Measurements from ENCODE around the gene DCHS1. TPM values are rescaled to one million over a fixed set of nuclear protein-coding genes. Genes with fewer than 3 reads are reported as not detected.

Gene DCHS1
- total RNA-seq, 2 donors from 2014 or later: 11.2 to 17.4 TPM

GRCh38 chr11:6611963-6612212 is 43.7 kb downstream of the DCHS1 start:
- TF ChIP-seq POLR2A (IDR thresholded peaks at IDR 0.05): no peak
- no peak for TF ChIP-seq POLR2AphosphoS5 (IDR thresholded peaks at IDR 0.05)
- TF ChIP-seq CTCF (IDR thresholded peaks at IDR 0.05): no peak
- 2% methylated on average over 29 of the region's 36 CpGs for WGBS
- intact Hi-C loops (cut with DNase I): loop anchor here (5.0 kb wide), 1 partner anchor 70 kb away; the partner anchor contains the start of gene MRPL17
- no peak for DNase-seq (ENCODE audit: low spot score)
- no peaks in the 10 kb centered on the region for H3K9me3 ChIP-seq
- peaks cover 5 to 32% of the 10 kb centered on the region in 2 donors for H3K36me3 ChIP-seq
- H3K4me1 ChIP-seq (replicated peaks): peaks cover 15% of the 10 kb centered on the region
- H3K27me3 ChIP-seq (replicated peaks; ENCODE audit: insufficient read depth): no peaks in the 10 kb centered on the region
- H3K4me3 ChIP-seq: peak overlapping the region; percentile 74 to 91
- peak overlapping the region; percentile 98 for H3K27ac ChIP-seq

GRCh38 chr11:6611092-6611962 is 44.3 kb downstream of the DCHS1 start:
- Histone ChIP-seq H3K27me3 (replicated peaks; ENCODE audit: insufficient read depth) (no peaks in the 10 kb centered on the region), H3K4me3 (peak overlapping the region; percentile 74 to 91), H3K27ac (peak overlapping the region; percentile 98), H3K36me3 (peaks cover 5 to 32% of the 10 kb centered on the region in 2 donors), H3K9me3 (no peaks in the 10 kb centered on the region), H3K4me1 (replicated peaks) (peaks cover 17% of the 10 kb centered on the region)
- 12% methylated on average over 38 of the region's 39 CpGs for WGBS
- no peak for DNase-seq (ENCODE audit: low spot score)
- intact Hi-C loops (cut with DNase I): loop anchor here (5.0 kb wide), 1 partner anchor 71 kb away; the partner anchor contains the start of gene MRPL17
- TF ChIP-seq CTCF (IDR thresholded peaks at IDR 0.05) (no peak), POLR2AphosphoS5 (IDR thresholded peaks at IDR 0.05) (peak; percentile 19), POLR2A (IDR thresholded peaks at IDR 0.05) (no peak)

GRCh38 chr11:6610591-6610990 is 45.0 kb downstream of the DCHS1 start:
- no peak overlapping the region for H3K4me3 ChIP-seq
- WGBS: 81% methylated on average over 6 of the region's 6 CpGs
- peak overlapping the region; percentile 98 for H3K27ac ChIP-seq
- H3K9me3 ChIP-seq: no peaks in the 10 kb centered on the region
- no peak for DNase-seq (ENCODE audit: low spot score)
- H3K27me3 ChIP-seq (replicated peaks; ENCODE audit: insufficient read depth): no peaks in the 10 kb centered on the region
- intact Hi-C loops (cut with DNase I): loop anchor here (5.0 kb wide), 1 partner anchor 72 kb away; the partner anchor contains the start of gene MRPL17
- peaks cover 5 to 32% of the 10 kb centered on the region in 2 donors for H3K36me3 ChIP-seq
- peaks cover 17% of the 10 kb centered on the region for H3K4me1 ChIP-seq (replicated peaks)
- TF ChIP-seq CTCF (IDR thresholded peaks at IDR 0.05): no peak
- no peak for TF ChIP-seq POLR2AphosphoS5 (IDR thresholded peaks at IDR 0.05)
- no peak for TF ChIP-seq POLR2A (IDR thresholded peaks at IDR 0.05)

- H3K27me3 ChIP-seq (replicated peaks; ENCODE audit: insufficient read depth): no peaks in the 10 kb centered on the region
- no peak for DNase-seq (ENCODE audit: low spot score)
- peaks cover 5 to 32% of the 10 kb centered on the region in 2 donors for H3K36me3 ChIP-seq
- WGBS: 77% methylated on average over 8 of the region's 8 CpGs
- intact Hi-C loops (cut with DNase I): loop anchor here (5.0 kb wide), 1 partner anchor 73 kb away; the partner anchor contains the start of gene MRPL17
- H3K4me3 ChIP-seq: no peak overlapping the region
- H3K27ac ChIP-seq: peak overlapping the region; percentile 93 to 95
- peaks cover 17% of the 10 kb centered on the region for H3K4me1 ChIP-seq (replicated peaks)
- no peaks in the 10 kb centered on the region for H3K9me3 ChIP-seq
- no peak for TF ChIP-seq POLR2AphosphoS5 (IDR thresholded peaks at IDR 0.05)
- no peak for TF ChIP-seq CTCF (IDR thresholded peaks at IDR 0.05)
- no peak for TF ChIP-seq POLR2A (IDR thresholded peaks at IDR 0.05)
Observed at GRCh38 chr11:6609502-6610015, 46.0 kb downstream of the DCHS1 start.
